Lower leg skin (tissue), 3 donors: ENCODE data around the gene OLAH.

Experiments used
- CTCF ChIP-seq, 3 donors: fragments of 450-650 bp; IDR thresholded peaks; one replicate each; pipeline ENCODE4 v1.5.1; 2016; ENCODE audit warnings: antibody characterized with exemption in 3 of 3, mild to moderate bottlenecking in 3 of 3, moderate library complexity in 2 of 3
- POLR2A ChIP-seq, 2 donors: fragments of 450-650 bp; IDR thresholded peaks; one replicate each; pipeline ENCODE4 v1.6.1; 2016 to 2017; ENCODE audit warnings: antibody characterized with exemption in 2 of 2, mild to moderate bottlenecking in 1 of 2, moderate library complexity in 1 of 2

- TF ChIP-seq CTCF (IDR thresholded peaks at IDR 0.05) = no peak
- TF ChIP-seq POLR2A (IDR thresholded peaks at IDR 0.05) = no peak
Measured at GRCh38 chr10:15112657-15113056, 68.9 kb downstream of the OLAH start.
